HCT116 (cell line): Measurements from ENCODE around the gene HEG1. TPM values are rescaled to one million over a fixed set of nuclear protein-coding genes. Genes with fewer than 3 reads are reported as not detected.

ENCODE experiments used
- ATAC-seq: fragments of 200-7000 bp; cut with Tn5 transposase; 2 replicates; pipeline ENCODE4 v1.9.1; 2020; ENCODE audit warnings: mild to moderate bottlenecking, moderate library complexity
- BruUV-seq: library from RNA; stranded (reverse); fragments of 400-500 nt; replicated peaks from 2 replicates; lab custom pipeline; 2021; lab: Mats Ljungman, UMichigan
- CTCF ChIA-PET: fragments of 300-600 bp; sonication (Branson Sonifier 250); formaldehyde crosslinking; loops from one replicate; lab custom pipeline; 2021; ENCODE audit warnings: antibody characterized with exemption; lab: Charles Lee
- POLR2A ChIA-PET: fragments of 300-600, 350-600 bp; sonication (Branson Sonifier 250); formaldehyde crosslinking; loops from one replicate; lab custom pipeline; 2021; ENCODE audit warnings: antibody characterized with exemption; lab: Charles Lee
- RAD21 ChIA-PET, 2 experiments: fragments of 300-600 bp; sonication (Branson Sonifier 250); formaldehyde crosslinking; loops; one replicate each; lab custom pipeline; 2023; ENCODE audit warnings: low total read pairs in 2 of 2; ENCODE audit not compliant: uncharacterized antibody in 2 of 2, unreplicated experiment in 2 of 2, low non-redundant PET in 1 of 2; lab: Charles Lee
- DNase-seq: peaks from one replicate; pipeline ENCODE4 v3.0.0-alpha.2; 2010; ENCODE audit warnings: low read depth, low spot score
- H2AFZ ChIP-seq: fragments of 200-600 bp; shearing (Covaris generic), sonication (generic); 2 replicates; pipeline ENCODE4 v1.6.1; 2017; ENCODE audit warnings: low read depth, mixed run types, mixed read lengths, antibody characterized with exemption, low read length; ENCODE audit not compliant: poor library complexity, severe bottlenecking
- H3K27ac ChIP-seq: 2 replicates; pipeline ENCODE4 v1.5.1; 2012; ENCODE audit warnings: low read depth, low read length
- H3K27me3 ChIP-seq: fragments of 200-600 bp; sonication (generic); 2 replicates; pipeline ENCODE4 v1.6.1; 2016; ENCODE audit warnings: mixed run types, low read length, mixed read lengths; ENCODE audit not compliant: insufficient read depth
- H3K36me3 ChIP-seq, 2 experiments: fragments of 200-500 bp in 1 of 2; fragments of 200-600 bp in 1 of 2; sonication (Bioruptor generic) in 1 of 2; sonication (generic) in 1 of 2; 2 replicates each; pipeline versions ENCODE4 v1.5.1 to v1.6.1; 2014 to 2016; ENCODE audit warnings: low read length in 2 of 2, inconsistent platforms in 1 of 2, mixed read lengths in 1 of 2, mixed run types in 1 of 2; ENCODE audit not compliant: insufficient read depth in 2 of 2, control insufficient read depth in 1 of 2
- H3K4me1 ChIP-seq, 2 experiments: fragments of 200-600 bp in 1 of 2; sonication (generic) in 1 of 2; 2 replicates each; pipeline versions ENCODE4 v1.5.1 to v1.6.1; 2012 to 2017; ENCODE audit warnings: low read length in 2 of 2, inconsistent platforms in 1 of 2, mild to moderate bottlenecking in 1 of 2, mixed read lengths in 1 of 2, mixed run types in 1 of 2, moderate library complexity in 1 of 2; ENCODE audit not compliant: insufficient read depth in 2 of 2, control insufficient read depth in 1 of 2
- H3K4me2 ChIP-seq: fragments of 200-600 bp; sonication (generic); 2 replicates; pipeline ENCODE4 v1.6.1; 2017; ENCODE audit warnings: mixed run types, low read length, mixed read lengths
- H3K4me3 ChIP-seq, 2 experiments: fragments of 200-600 bp in 1 of 2; sonication (generic) in 1 of 2; replicated peaks in 1 of 2; 2 replicates each; pipeline ENCODE4 v1.5.1; 2011 to 2016; ENCODE audit warnings: low read length in 2 of 2, control low read depth in 1 of 2, low read depth in 1 of 2, mild to moderate bottlenecking in 1 of 2, mixed read lengths in 1 of 2, mixed run types in 1 of 2
- H3K79me2 ChIP-seq: fragments of 200-600 bp; sonication (generic); 2 replicates; pipeline ENCODE4 v1.6.1; 2017; ENCODE audit warnings: mild to moderate bottlenecking, mixed run types, low read length, moderate library complexity, mixed read lengths; ENCODE audit not compliant: insufficient read depth
- H3K9ac ChIP-seq: fragments of 200-600 bp; sonication (generic); 2 replicates; pipeline ENCODE4 v1.6.1; 2016; ENCODE audit warnings: low read length, mixed read lengths
- H3K9me2 ChIP-seq: fragments of 200-600 bp; sonication (generic), shearing (Covaris generic); 2 replicates; pipeline ENCODE4 v1.6.1; 2017; ENCODE audit warnings: mixed run types, mild to moderate bottlenecking, moderate library complexity; ENCODE audit not compliant: insufficient read depth
- H3K9me3 ChIP-seq, 2 experiments: fragments of 200-500 bp in 1 of 2; fragments of 200-600 bp in 1 of 2; sonication (Bioruptor generic) in 1 of 2; sonication (generic) in 1 of 2; 2 replicates each; pipeline ENCODE4 v1.6.1; 2014 to 2017; ENCODE audit warnings: low read length in 2 of 2, mixed read lengths in 2 of 2, inconsistent platforms in 1 of 2, low read depth in 1 of 2, mild to moderate bottlenecking in 1 of 2, mixed run types in 1 of 2, moderate library complexity in 1 of 2; ENCODE audit not compliant: control insufficient read depth in 1 of 2, insufficient read depth in 1 of 2
- H4K20me1 ChIP-seq: fragments of 200-600 bp; sonication (generic), shearing (Covaris generic); 2 replicates; pipeline ENCODE4 v1.6.1; 2017; ENCODE audit warnings: mixed run types, mild to moderate bottlenecking, moderate library complexity; ENCODE audit not compliant: insufficient read depth
- CEBPB ChIP-seq: IDR thresholded peaks from 2 replicates; pipeline ENCODE4 v1.6.1; 2012; ENCODE audit warnings: low read depth
- JUND ChIP-seq: IDR thresholded peaks from 2 replicates; pipeline ENCODE4 v1.6.1; 2012
- POLR2A ChIP-seq: IDR thresholded peaks from 2 replicates; pipeline ENCODE4 v1.7.0; 2011; ENCODE audit warnings: borderline replicate concordance; ENCODE audit not compliant: insufficient read depth, insufficient read length; ENCODE audit errors: extremely low read depth
- RAD21 ChIP-seq: IDR thresholded peaks from 2 replicates; pipeline ENCODE4 v1.6.1; 2012; ENCODE audit warnings: low read depth, mild to moderate bottlenecking
- SIN3A ChIP-seq: IDR thresholded peaks from 2 replicates; pipeline ENCODE4 v1.6.1; 2012; ENCODE audit warnings: low read depth
- intact Hi-C: fragments of 100-400 bp; cut with micrococcal nuclease; formaldehyde crosslinking; loops from 2 replicates; pipeline ENCODE4 v1.10.0; 2022
- total RNA-seq: library from RNA; stranded (reverse); gene quantifications from one replicate; pipeline ENCODE4 v1.2.1, GENCODE V29; 2021; ENCODE audit not compliant: unreplicated experiment
- TF ChIP-seq, protein P1 (sequence below): IDR thresholded peaks from 2 replicates; pipeline ENCODE4 v1.6.1; 2012
- TF ChIP-seq, protein P2 (sequence below), 3 experiments: fragments of 200-600 bp in 1 of 3; sonication (generic) in 1 of 3; IDR thresholded peaks in 2 of 3; conservative IDR thresholded peaks in 1 of 3; 2 replicates each; pipeline ENCODE4 v1.5.1; 2012 to 2017; ENCODE audit warnings: low read depth in 2 of 3, low read length in 2 of 3, antibody characterized with exemption in 1 of 3, borderline replicate concordance in 1 of 3, control low read depth in 1 of 3, mild to moderate bottlenecking in 1 of 3, mixed read lengths in 1 of 3, mixed run types in 1 of 3, moderate library complexity in 1 of 3; ENCODE audit not compliant: insufficient read depth in 1 of 3

Gene HEG1
- total RNA-seq, 1 experiment from 2014 or later: 2.6 TPM

DNA sequence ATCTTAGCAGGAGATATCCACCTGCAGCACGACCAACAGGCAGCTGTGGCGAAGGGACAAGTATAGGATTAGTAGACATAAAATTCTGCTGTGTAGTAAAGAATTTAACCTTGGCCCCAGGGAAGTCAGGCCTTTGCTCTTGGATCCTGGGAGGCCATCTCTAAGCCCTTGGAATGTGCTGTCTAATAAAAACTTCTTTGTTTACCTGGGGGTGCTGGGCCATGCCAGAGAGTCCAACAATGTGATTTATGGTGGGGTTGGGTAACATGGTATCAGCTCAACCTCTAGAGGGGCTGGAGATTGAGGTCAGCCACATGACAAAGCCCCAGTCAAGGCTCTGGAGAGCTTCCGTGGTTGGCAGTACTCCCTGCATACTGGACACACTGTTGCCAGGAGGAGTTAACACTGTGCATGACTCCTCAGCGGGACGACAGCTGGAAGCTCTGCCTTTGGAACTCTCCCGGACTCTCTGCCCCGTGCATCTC, 52.4 kb downstream of the HEG1 start:
- ChIA-PET POLR2A (no interaction called here), CTCF (no interaction called here), RAD21 (no interaction called here)
- H3K9me2 ChIP-seq: no peaks in the 10 kb centered on the region
- no peak overlapping the region for H3K4me3 ChIP-seq
- intact Hi-C loops: no loop called here
- ATAC-seq (no peak), DNase-seq (no peak)
- no peaks in the 10 kb centered on the region for H3K79me2 ChIP-seq
- H3K4me1 ChIP-seq: no peaks in the 10 kb centered on the region
- no peaks in the 10 kb centered on the region for H4K20me1 ChIP-seq
- H3K27me3 ChIP-seq: no peaks in the 10 kb centered on the region
- no peak overlapping the region for H3K4me2 ChIP-seq
- no TSS peak for BruUV-seq
- no peaks in the 10 kb centered on the region for H3K9me3 ChIP-seq
- TF ChIP-seq, protein P1, sequence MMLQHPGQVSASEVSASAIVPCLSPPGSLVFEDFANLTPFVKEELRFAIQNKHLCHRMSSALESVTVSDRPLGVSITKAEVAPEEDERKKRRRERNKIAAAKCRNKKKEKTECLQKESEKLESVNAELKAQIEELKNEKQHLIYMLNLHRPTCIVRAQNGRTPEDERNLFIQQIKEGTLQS: no peak
- no peak for TF ChIP-seq JUND
- TF ChIP-seq SIN3A: no peak
- TF ChIP-seq RAD21: no peak
- TF ChIP-seq, protein P2, sequence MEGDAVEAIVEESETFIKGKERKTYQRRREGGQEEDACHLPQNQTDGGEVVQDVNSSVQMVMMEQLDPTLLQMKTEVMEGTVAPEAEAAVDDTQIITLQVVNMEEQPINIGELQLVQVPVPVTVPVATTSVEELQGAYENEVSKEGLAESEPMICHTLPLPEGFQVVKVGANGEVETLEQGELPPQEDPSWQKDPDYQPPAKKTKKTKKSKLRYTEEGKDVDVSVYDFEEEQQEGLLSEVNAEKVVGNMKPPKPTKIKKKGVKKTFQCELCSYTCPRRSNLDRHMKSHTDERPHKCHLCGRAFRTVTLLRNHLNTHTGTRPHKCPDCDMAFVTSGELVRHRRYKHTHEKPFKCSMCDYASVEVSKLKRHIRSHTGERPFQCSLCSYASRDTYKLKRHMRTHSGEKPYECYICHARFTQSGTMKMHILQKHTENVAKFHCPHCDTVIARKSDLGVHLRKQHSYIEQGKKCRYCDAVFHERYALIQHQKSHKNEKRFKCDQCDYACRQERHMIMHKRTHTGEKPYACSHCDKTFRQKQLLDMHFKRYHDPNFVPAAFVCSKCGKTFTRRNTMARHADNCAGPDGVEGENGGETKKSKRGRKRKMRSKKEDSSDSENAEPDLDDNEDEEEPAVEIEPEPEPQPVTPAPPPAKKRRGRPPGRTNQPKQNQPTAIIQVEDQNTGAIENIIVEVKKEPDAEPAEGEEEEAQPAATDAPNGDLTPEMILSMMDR (IDR thresholded peaks at IDR 0.05 in 2 of 3, conservative IDR thresholded peaks at IDR 0.05 in 1 of 3; ENCODE audit: borderline replicate concordance in 1 of 3, insufficient read depth in 1 of 3, low read depth in 2 of 3, low read length in 2 of 3): no peak
- TF ChIP-seq CEBPB: no peak
- no peak for TF ChIP-seq POLR2A
- no peak overlapping the region for H3K27ac ChIP-seq
- H3K9ac ChIP-seq: no peak overlapping the region
- no peaks in the 10 kb centered on the region for H3K36me3 ChIP-seq
- no peak overlapping the region for H2AFZ ChIP-seq
